HG03558 (cell line): ENCODE data around the gene GABARAP.
"Not testable (repeated sequence)": the region's sequence is repeated elsewhere in the genome, so short reads cannot be mapped to it uniquely, and the experiment has no call there.

Experiments used
- ATAC-seq: cut with Tn5 transposase; IDR thresholded peaks from one replicate; pipeline ENCODE4 v1.9.1; 2021; ENCODE audit warnings: moderate number of reproducible peaks; ENCODE audit not compliant: unreplicated experiment; ENCODE audit errors: extremely low read depth

GABARAP gene

GRCh38 chr17:7261379-7262191 is 19.3 kb upstream of the GABARAP start:
- no peak for ATAC-seq

GRCh38 chr17:7260651-7261378 is 18.6 kb upstream of the GABARAP start:
- ATAC-seq, result no peak

- no peak for ATAC-seq
Measured at GRCh38 chr17:7260151-7260550, 17.9 kb upstream of the GABARAP start.

- ATAC-seq, result no peak
Measured at GRCh38 chr17:7259555-7259889, 17.3 kb upstream of the GABARAP start.

GRCh38 chr17:7258731-7259554 is 16.7 kb upstream of the GABARAP start:
- ATAC-seq, result no peak

- no peak for ATAC-seq
Measured at GRCh38 chr17:7256766-7257456, 14.7 kb upstream of the GABARAP start.

GRCh38 chr17:7254511-7254910 is 12.3 kb upstream of the GABARAP start:
- ATAC-seq, result no peak

- ATAC-seq, result no peak
Measured at GRCh38 chr17:7253082-7253481, 10.8 kb upstream of the GABARAP start.

GRCh38 chr17:7252176-7253043 is 10.2 kb upstream of the GABARAP start, which contains the start of gene ELP5:
Gene ELP5, plus strand, starts transcription at chr17:7252215. Its CDS starts 336 bp downstream, at chr17:7252551.
- ATAC-seq, result peak; percentile 33

GRCh38 chr17:7251661-7252175 is 9.5 kb upstream of the GABARAP start, which contains the start of gene CTDNEP1:
Gene CTDNEP1, minus strand, starts transcription at chr17:7251734. Its CDS starts 438 bp downstream, at chr17:7251296.
- ATAC-seq, result peak; percentile 68

- ATAC-seq, result no peak
Measured at GRCh38 chr17:7250695-7251627, 8.7 kb upstream of the GABARAP start.

- ATAC-seq, result no peak
Measured at GRCh38 chr17:7249830-7250229, 7.6 kb upstream of the GABARAP start.

- no peak for ATAC-seq
Measured at GRCh38 chr17:7249214-7249613, 7.0 kb upstream of the GABARAP start.

GRCh38 chr17:7248796-7249195 is 6.5 kb upstream of the GABARAP start:
- ATAC-seq, result no peak

- no peak for ATAC-seq
Measured at GRCh38 chr17:7246779-7247178, 4.5 kb upstream of the GABARAP start.

- not testable (repeated sequence) for ATAC-seq
Measured at GRCh38 chr17:7243838-7244237, 1.6 kb upstream of the GABARAP start.

GRCh38 chr17:7243453-7243729 is 1.1 kb upstream of the GABARAP start:
- ATAC-seq, result no peak
